ENCODE data around the gene KLHDC8A. TPM values are rescaled to one million over a fixed set of nuclear protein-coding genes. Genes with fewer than 3 reads are reported as not detected.

The KLHDC8A gene
- total and polyA plus RNA-seq, 2 of the 13 experiments (the other 11 are each of a cell fraction or from before 2014, with no cell fraction given): not detected

DNA sequence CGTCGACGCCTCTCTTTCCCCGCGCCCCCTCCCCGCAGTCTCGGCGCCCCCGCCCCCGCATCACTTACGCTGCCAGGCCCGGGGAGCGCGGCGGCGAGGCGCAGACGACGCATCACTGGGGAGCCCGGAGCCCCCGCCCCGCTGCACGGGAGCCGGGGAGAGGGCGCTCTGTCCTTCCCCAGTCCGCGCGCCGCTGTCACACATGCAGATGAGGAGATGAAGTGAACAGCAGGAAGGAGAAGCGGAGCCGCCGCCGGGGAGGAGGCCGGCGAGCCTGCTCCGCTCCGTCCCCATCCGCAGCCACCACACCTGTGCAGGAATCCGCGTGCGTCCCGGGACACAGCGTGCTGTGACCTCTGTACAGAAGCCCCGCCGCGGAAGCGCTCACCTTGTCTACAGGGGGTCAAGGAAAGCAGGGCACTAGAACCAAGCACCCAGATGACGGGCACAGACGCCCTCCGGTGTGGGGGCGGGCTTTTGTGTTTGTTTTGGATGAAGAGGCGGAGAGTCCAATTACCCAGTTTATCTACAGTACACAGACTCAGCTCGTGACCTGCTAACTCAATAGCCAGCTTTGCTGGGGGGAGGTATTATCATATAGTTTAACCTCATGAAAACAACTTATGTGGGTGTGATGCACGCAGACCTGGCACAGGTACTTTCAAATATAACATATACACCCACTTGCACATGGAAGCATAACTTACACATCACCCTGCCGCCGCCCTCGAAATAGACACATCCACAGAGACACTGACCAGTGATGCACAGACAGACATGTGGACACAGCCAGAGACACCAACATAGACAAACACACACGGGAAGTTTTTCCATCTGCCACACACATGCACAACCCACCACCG is 12.4 kb downstream of the KLHDC8A start (continued):
- TF ChIP-seq, protein P1, sequence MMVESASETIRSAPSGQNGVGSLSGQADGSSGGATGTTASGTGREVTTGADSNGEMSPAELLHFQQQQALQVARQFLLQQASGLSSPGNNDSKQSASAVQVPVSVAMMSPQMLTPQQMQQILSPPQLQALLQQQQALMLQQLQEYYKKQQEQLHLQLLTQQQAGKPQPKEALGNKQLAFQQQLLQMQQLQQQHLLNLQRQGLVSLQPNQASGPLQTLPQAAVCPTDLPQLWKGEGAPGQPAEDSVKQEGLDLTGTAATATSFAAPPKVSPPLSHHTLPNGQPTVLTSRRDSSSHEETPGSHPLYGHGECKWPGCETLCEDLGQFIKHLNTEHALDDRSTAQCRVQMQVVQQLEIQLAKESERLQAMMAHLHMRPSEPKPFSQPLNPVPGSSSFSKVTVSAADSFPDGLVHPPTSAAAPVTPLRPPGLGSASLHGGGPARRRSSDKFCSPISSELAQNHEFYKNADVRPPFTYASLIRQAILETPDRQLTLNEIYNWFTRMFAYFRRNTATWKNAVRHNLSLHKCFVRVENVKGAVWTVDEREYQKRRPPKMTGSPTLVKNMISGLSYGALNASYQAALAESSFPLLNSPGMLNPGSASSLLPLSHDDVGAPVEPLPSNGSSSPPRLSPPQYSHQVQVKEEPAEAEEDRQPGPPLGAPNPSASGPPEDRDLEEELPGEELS (CRISPR knock-in tag; IDR thresholded peaks at IDR 0.05): peak; percentile 75
- TF ChIP-seq FOSL2 (CRISPR knock-in tag; IDR thresholded peaks at IDR 0.05) (0 out of 2 replicates have a peak, but pooled peaks have one; percentile 22), HDAC2 (CRISPR knock-in tag; IDR thresholded peaks at IDR 0.05) (0 out of 2 replicates have a peak, but pooled peaks have one; percentile 30), HMG20B (CRISPR knock-in tag; conservative IDR thresholded peaks at IDR 0.05) (no peak), BCL6 (CRISPR knock-in tag; IDR thresholded peaks at IDR 0.05) (peak; percentile 53), SOX13 (IDR thresholded peaks at IDR 0.05) (no peak), SOX13 (CRISPR knock-in tag; conservative IDR thresholded peaks at IDR 0.05 in 1 of 2, IDR thresholded peaks at IDR 0.05 in 1 of 2) (peak in 1 of 2 experiments; percentile 25; a peak in 1 of 4 replicates), MED1 (CRISPR knock-in tag; IDR thresholded peaks at IDR 0.05) (0 out of 2 replicates have a peak, but pooled peaks have one; percentile 12), ZNF644 (CRISPR knock-in tag; IDR thresholded peaks at IDR 0.05; ENCODE audit: low read depth) (no peak), ZNF614 (CRISPR knock-in tag; IDR thresholded peaks at IDR 0.05; ENCODE audit: borderline replicate concordance) (no peak)
- TF ChIP-seq, protein P2, sequence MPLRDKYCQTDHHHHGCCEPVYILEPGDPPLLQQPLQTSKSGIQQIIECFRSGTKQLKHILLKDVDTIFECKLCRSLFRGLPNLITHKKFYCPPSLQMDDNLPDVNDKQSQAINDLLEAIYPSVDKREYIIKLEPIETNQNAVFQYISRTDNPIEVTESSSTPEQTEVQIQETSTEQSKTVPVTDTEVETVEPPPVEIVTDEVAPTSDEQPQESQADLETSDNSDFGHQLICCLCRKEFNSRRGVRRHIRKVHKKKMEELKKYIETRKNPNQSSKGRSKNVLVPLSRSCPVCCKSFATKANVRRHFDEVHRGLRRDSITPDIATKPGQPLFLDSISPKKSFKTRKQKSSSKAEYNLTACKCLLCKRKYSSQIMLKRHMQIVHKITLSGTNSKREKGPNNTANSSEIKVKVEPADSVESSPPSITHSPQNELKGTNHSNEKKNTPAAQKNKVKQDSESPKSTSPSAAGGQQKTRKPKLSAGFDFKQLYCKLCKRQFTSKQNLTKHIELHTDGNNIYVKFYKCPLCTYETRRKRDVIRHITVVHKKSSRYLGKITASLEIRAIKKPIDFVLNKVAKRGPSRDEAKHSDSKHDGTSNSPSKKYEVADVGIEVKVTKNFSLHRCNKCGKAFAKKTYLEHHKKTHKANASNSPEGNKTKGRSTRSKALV (CRISPR knock-in tag; IDR thresholded peaks at IDR 0.05): 0 out of 2 replicates have a peak, but pooled peaks have one; percentile 24
- TF ChIP-seq, protein P3, sequence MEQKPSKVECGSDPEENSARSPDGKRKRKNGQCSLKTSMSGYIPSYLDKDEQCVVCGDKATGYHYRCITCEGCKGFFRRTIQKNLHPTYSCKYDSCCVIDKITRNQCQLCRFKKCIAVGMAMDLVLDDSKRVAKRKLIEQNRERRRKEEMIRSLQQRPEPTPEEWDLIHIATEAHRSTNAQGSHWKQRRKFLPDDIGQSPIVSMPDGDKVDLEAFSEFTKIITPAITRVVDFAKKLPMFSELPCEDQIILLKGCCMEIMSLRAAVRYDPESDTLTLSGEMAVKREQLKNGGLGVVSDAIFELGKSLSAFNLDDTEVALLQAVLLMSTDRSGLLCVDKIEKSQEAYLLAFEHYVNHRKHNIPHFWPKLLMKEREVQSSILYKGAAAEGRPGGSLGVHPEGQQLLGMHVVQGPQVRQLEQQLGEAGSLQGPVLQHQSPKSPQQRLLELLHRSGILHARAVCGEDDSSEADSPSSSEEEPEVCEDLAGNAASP (CRISPR knock-in tag; IDR thresholded peaks at IDR 0.05; ENCODE audit: borderline replicate concordance): no peak
- TF ChIP-seq, protein P4, sequence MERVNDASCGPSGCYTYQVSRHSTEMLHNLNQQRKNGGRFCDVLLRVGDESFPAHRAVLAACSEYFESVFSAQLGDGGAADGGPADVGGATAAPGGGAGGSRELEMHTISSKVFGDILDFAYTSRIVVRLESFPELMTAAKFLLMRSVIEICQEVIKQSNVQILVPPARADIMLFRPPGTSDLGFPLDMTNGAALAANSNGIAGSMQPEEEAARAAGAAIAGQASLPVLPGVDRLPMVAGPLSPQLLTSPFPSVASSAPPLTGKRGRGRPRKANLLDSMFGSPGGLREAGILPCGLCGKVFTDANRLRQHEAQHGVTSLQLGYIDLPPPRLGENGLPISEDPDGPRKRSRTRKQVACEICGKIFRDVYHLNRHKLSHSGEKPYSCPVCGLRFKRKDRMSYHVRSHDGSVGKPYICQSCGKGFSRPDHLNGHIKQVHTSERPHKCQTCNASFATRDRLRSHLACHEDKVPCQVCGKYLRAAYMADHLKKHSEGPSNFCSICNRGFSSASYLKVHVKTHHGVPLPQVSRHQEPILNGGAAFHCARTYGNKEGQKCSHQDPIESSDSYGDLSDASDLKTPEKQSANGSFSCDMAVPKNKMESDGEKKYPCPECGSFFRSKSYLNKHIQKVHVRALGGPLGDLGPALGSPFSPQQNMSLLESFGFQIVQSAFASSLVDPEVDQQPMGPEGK (CRISPR knock-in tag; IDR thresholded peaks at IDR 0.05): peak; percentile 72
- TF ChIP-seq, protein P5, sequence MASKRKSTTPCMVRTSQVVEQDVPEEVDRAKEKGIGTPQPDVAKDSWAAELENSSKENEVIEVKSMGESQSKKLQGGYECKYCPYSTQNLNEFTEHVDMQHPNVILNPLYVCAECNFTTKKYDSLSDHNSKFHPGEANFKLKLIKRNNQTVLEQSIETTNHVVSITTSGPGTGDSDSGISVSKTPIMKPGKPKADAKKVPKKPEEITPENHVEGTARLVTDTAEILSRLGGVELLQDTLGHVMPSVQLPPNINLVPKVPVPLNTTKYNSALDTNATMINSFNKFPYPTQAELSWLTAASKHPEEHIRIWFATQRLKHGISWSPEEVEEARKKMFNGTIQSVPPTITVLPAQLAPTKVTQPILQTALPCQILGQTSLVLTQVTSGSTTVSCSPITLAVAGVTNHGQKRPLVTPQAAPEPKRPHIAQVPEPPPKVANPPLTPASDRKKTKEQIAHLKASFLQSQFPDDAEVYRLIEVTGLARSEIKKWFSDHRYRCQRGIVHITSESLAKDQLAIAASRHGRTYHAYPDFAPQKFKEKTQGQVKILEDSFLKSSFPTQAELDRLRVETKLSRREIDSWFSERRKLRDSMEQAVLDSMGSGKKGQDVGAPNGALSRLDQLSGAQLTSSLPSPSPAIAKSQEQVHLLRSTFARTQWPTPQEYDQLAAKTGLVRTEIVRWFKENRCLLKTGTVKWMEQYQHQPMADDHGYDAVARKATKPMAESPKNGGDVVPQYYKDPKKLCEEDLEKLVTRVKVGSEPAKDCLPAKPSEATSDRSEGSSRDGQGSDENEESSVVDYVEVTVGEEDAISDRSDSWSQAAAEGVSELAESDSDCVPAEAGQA (IDR thresholded peaks at IDR 0.05; ENCODE audit: low read depth): no peak
- TF ChIP-seq, protein P5 (CRISPR knock-in tag; IDR thresholded peaks at IDR 0.05; ENCODE audit: borderline replicate concordance): no peak

Measured in HepG2 (cell line).